C4-2B (cell line): Measurements from ENCODE around the gene RAE1.

ENCODE experiments used
- H3K27ac ChIP-seq: fragments of 450-650 bp; 2 replicates; pipeline ENCODE4 v1.5.1; 2017
- ZFX ChIP-seq: fragments of 450-650 bp; IDR thresholded peaks from 2 replicates; pipeline ENCODE4 v1.6.1; 2017
- TF ChIP-seq, protein P1 (sequence below): fragments of 450-650 bp; conservative IDR thresholded peaks from 2 replicates; pipeline ENCODE4 v1.5.1; 2017; ENCODE audit warnings: mild to moderate bottlenecking

Gene RAE1

DNA sequence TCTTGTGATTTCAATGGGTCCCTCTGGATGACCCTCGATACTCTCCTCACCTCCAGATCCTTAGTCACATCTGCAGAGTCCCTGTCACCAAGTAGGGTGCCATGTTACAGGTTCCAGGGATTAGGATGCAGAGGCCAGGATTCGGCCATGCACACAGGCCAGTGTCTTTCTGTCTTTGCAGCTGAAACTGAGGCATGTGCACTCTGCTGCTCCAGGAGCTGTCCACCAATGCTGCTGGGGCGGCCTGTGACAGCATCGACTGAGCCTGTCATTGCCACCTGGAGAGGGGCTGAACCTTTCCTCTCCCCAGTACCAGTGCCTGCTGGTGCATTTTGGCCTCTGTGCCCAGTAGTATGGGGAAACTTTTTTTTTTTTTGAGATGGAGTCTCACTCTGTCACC lies 35.7 kb downstream of the RAE1 start:
- H3K27ac ChIP-seq = no peak overlapping the region
- TF ChIP-seq, protein P1, sequence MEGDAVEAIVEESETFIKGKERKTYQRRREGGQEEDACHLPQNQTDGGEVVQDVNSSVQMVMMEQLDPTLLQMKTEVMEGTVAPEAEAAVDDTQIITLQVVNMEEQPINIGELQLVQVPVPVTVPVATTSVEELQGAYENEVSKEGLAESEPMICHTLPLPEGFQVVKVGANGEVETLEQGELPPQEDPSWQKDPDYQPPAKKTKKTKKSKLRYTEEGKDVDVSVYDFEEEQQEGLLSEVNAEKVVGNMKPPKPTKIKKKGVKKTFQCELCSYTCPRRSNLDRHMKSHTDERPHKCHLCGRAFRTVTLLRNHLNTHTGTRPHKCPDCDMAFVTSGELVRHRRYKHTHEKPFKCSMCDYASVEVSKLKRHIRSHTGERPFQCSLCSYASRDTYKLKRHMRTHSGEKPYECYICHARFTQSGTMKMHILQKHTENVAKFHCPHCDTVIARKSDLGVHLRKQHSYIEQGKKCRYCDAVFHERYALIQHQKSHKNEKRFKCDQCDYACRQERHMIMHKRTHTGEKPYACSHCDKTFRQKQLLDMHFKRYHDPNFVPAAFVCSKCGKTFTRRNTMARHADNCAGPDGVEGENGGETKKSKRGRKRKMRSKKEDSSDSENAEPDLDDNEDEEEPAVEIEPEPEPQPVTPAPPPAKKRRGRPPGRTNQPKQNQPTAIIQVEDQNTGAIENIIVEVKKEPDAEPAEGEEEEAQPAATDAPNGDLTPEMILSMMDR = no peak
- no peak for TF ChIP-seq ZFX

- TF ChIP-seq, protein P1 = no peak
- no peak for TF ChIP-seq ZFX
- H3K27ac ChIP-seq = no peak overlapping the region
Observed at GRCh38 chr20:57387463-57387862, 36.4 kb downstream of the RAE1 start.

DNA sequence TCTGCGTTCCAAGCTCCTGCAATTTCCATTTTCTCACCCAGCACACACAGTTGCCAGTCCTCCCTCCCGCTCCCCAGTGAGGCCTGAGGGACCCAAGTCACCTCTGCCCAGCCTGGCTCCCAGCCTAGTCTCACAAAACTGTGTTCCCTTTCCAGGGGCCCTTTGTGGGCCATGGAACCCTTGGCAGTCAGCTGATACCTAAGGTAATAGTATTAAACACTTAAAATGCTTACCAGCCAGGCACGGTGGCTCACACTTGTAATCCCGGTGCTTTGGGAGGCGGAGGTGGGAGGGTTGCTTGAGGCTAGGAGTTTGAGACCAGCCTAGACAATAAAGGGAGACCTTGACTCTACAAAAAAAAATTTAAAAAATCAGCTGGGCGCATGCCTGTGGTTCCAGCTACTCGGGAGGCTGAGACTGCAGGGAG lies 36.9 kb downstream of the RAE1 start:
- TF ChIP-seq, protein P1 = no peak
- TF ChIP-seq ZFX = no peak
- H3K27ac ChIP-seq = no peak overlapping the region

DNA sequence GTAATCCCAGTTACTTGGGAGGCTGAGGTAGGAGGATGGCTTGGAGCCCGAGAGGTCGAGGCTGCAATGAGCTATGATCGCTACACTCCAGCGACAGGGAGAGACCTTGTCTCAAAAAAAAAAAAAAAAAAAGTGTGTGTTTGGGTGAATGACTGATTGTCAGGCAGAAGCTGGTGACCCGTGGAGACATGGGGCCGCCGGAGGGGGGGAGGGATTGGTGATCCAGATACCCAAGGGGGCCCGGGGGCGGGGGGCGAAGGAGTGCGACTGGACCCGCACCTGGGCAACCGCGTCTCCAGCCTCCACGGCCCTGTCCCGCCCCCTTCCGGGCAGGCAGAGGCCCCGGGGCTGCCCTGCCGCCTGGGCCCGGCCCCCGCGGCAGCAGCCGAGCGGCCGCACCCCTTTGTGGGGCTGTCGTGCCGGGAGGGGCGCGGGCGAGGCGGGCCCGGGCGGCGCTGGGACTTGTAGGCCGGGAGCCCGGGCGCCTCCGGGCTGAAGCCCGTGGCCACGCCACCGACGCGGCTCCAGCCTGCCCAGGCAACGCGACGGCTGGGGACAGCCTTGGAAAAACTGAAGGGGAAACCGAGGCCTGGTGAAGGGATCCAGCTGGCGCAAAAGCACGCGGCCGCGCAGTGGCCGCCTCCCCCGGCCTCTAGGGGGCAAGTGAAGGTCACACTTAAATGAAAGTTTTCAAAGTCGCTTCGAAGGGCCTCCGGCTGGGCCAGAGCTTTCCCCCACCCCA lies 38.1 kb downstream of the RAE1 start:
- TF ChIP-seq, protein P1 = no peak
- TF ChIP-seq ZFX = no peak
- no peak overlapping the region for H3K27ac ChIP-seq

DNA sequence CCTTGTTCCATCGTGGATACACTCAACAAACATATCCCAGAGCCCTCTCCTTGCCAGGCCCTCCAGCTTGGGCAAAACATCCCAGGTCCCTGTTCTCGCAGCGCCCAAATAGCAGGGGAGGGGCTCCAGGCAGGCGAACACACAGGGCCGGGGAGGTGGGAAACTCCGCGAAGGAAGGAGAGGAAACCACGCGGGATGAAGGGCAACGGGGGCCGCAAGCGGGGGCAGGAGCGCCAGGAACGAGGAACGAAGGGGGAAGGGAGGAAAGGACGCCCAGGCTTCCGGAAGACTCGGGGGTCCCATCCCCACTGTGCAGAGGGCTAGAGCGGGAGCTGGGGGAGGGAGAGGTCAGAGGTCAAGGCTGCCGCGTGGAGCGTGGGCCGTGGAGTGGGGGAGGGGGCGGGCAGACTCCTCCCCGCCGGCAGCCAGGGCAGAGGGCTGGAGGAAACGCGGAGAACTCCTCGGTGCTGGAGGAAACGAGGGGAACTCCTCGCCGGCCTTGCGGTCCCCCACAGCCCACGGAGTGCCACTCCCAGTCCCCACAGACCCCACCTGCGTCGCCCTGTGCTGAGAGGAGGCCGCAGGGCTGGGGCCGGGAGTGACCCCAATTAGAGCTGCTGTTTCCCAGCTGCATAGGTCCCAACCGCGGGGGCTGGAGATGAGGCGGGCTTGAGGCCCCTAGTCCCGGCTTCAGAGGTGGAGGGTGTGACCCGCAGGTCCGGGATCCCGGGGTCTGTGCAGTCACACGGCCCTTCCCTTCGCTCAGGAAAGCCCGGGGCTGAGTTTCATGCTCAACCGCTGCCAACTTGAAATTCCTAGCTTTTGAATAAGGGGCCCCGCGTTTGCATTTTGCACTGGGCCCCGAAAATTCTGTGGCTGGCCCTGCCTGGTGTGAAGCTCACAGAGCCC lies 38.9 kb downstream of the RAE1 start:
- TF ChIP-seq ZFX = no peak
- TF ChIP-seq, protein P1 = no peak
- no peak overlapping the region; the same call in 1 of the 2 replicates for H3K27ac ChIP-seq

- no peak for TF ChIP-seq ZFX
- peak within 1 kb of the TSS; percentile 75 for H3K27ac ChIP-seq
Observed at GRCh38 chr20:57390604-57391438, 39.8 kb downstream of the RAE1 start, which contains the start of gene RBM38. RBM38 (plus strand) TSS chr20:57391396; CDS start chr20:57391582, 186 bp downstream.
